Measurements from ENCODE around the gene SH2B2. TPM values are rescaled to one million over a fixed set of nuclear protein-coding genes. Genes with fewer than 3 reads are reported as not detected.

The SH2B2 gene
- total and polyA plus RNA-seq, 2 donors (not counting 1 experiment from before 2014, with no cell fraction given): 0.18 to 2.0 TPM

DNA sequence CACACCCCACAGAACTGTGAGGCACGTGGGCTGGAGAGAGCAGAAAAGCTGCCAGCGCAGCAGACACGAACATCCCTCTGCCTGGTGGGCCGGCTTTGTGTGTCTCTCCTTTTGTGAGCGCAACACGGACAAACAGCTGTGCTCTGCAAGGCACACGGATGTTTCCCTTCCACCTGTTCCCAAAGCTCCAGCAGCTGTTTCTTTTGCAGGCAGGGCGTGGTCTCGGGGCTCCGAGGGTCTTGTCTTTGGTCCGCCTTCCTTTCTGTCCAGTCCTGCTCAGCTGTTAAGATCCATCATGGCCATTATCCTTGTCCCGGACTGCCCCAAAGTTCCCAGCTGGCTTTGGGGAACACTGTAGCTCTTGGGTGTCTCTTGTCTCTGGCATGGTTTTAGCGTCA, 32.7 kb upstream of the SH2B2 start:
- Histone ChIP-seq H3K9me3 (ENCODE audit: control insufficient read depth, insufficient read depth, low read depth, low read length) (no peaks in the 10 kb centered on the region), H3K4me3 (replicated peaks in 1 of 4; ENCODE audit: control extremely low read depth in 1 of 4, insufficient read depth in 1 of 4, low read depth in 3 of 4, low read length in 4 of 4) (no peak overlapping the region), H3K36me3 (ENCODE audit: control insufficient read depth, insufficient read depth, low read length) (no peaks in the 10 kb centered on the region), H3K9ac (ENCODE audit: insufficient read depth, low read length) (no peak overlapping the region), H3K27ac (ENCODE audit: insufficient read depth, low read length) (no peak overlapping the region), H3K79me2 (ENCODE audit: control insufficient read depth, insufficient read depth, low read length) (no peaks in the 10 kb centered on the region), H3K4me1 (ENCODE audit: control insufficient read depth, extremely low read depth, insufficient read depth, low read length) (no peaks in the 10 kb centered on the region), H3K27me3 (ENCODE audit: control insufficient read depth, insufficient read depth, low read length) (no peaks in the 10 kb centered on the region), H4K20me1 (ENCODE audit: control insufficient read depth, extremely low read depth, insufficient read depth, low read length) (no peaks in the 10 kb centered on the region), H3K4me2 (ENCODE audit: extremely low read depth, insufficient read depth, low read length) (no peak overlapping the region), H2AFZ (ENCODE audit: low read length) (no peak overlapping the region)
- DNase-seq (ENCODE audit: low read depth in 2 of 2): no peak
- TF ChIP-seq, protein P1, sequence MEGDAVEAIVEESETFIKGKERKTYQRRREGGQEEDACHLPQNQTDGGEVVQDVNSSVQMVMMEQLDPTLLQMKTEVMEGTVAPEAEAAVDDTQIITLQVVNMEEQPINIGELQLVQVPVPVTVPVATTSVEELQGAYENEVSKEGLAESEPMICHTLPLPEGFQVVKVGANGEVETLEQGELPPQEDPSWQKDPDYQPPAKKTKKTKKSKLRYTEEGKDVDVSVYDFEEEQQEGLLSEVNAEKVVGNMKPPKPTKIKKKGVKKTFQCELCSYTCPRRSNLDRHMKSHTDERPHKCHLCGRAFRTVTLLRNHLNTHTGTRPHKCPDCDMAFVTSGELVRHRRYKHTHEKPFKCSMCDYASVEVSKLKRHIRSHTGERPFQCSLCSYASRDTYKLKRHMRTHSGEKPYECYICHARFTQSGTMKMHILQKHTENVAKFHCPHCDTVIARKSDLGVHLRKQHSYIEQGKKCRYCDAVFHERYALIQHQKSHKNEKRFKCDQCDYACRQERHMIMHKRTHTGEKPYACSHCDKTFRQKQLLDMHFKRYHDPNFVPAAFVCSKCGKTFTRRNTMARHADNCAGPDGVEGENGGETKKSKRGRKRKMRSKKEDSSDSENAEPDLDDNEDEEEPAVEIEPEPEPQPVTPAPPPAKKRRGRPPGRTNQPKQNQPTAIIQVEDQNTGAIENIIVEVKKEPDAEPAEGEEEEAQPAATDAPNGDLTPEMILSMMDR (conservative IDR thresholded peaks at IDR 0.05 in 1 of 2, IDR thresholded peaks at IDR 0.05 in 1 of 2; ENCODE audit: low read depth in 1 of 2, low read length in 2 of 2): no peak
- no peak for TF ChIP-seq EZH2 (IDR thresholded peaks at IDR 0.05; ENCODE audit: low read length, missing control alignments)

- Histone ChIP-seq H3K4me2 (ENCODE audit: extremely low read depth, insufficient read depth, low read length) (no peak overlapping the region), H3K9me3 (ENCODE audit: control insufficient read depth, insufficient read depth, low read depth, low read length) (no peaks in the 10 kb centered on the region), H3K36me3 (ENCODE audit: control insufficient read depth, insufficient read depth, low read length) (no peaks in the 10 kb centered on the region), H4K20me1 (ENCODE audit: control insufficient read depth, extremely low read depth, insufficient read depth, low read length) (no peaks in the 10 kb centered on the region), H3K4me1 (ENCODE audit: control insufficient read depth, extremely low read depth, insufficient read depth, low read length) (no peaks in the 10 kb centered on the region), H2AFZ (ENCODE audit: low read length) (no peak overlapping the region), H3K9ac (ENCODE audit: insufficient read depth, low read length) (no peak overlapping the region), H3K27me3 (ENCODE audit: control insufficient read depth, insufficient read depth, low read length) (no peaks in the 10 kb centered on the region), H3K4me3 (replicated peaks in 1 of 4; ENCODE audit: control extremely low read depth in 1 of 4, insufficient read depth in 1 of 4, low read depth in 3 of 4, low read length in 4 of 4) (no peak overlapping the region), H3K27ac (ENCODE audit: insufficient read depth, low read length) (no peak overlapping the region), H3K79me2 (ENCODE audit: control insufficient read depth, insufficient read depth, low read length) (no peaks in the 10 kb centered on the region)
- no peak for DNase-seq (ENCODE audit: low read depth in 2 of 2)
- TF ChIP-seq, protein P1 (conservative IDR thresholded peaks at IDR 0.05 in 1 of 2, IDR thresholded peaks at IDR 0.05 in 1 of 2; ENCODE audit: low read depth in 1 of 2, low read length in 2 of 2): no peak
- TF ChIP-seq EZH2 (IDR thresholded peaks at IDR 0.05; ENCODE audit: low read length, missing control alignments): no peak
Measured at GRCh38 chr7:102254521-102254920, 32.1 kb upstream of the SH2B2 start.

- H3K36me3 ChIP-seq (ENCODE audit: control insufficient read depth, insufficient read depth, low read length): no peaks in the 10 kb centered on the region
- DNase-seq (ENCODE audit: low read depth in 2 of 2): no peak
- TF ChIP-seq EZH2 (IDR thresholded peaks at IDR 0.05; ENCODE audit: low read length, missing control alignments): no peak
- TF ChIP-seq, protein P1 (conservative IDR thresholded peaks at IDR 0.05 in 1 of 2, IDR thresholded peaks at IDR 0.05 in 1 of 2; ENCODE audit: low read depth in 1 of 2, low read length in 2 of 2): no peak
Measured at GRCh38 chr7:102255501-102255900, 31.2 kb upstream of the SH2B2 start.

More at GRCh38 chr7:102255501-102255900, 31.2 kb upstream of the SH2B2 start:
- Histone ChIP-seq H4K20me1 (ENCODE audit: control insufficient read depth, extremely low read depth, insufficient read depth, low read length) (no peaks in the 10 kb centered on the region), H3K9ac (ENCODE audit: insufficient read depth, low read length) (no peak overlapping the region), H3K4me2 (ENCODE audit: extremely low read depth, insufficient read depth, low read length) (no peak overlapping the region), H3K4me1 (ENCODE audit: control insufficient read depth, extremely low read depth, insufficient read depth, low read length) (no peaks in the 10 kb centered on the region), H3K4me3 (replicated peaks in 1 of 4; ENCODE audit: control extremely low read depth in 1 of 4, insufficient read depth in 1 of 4, low read depth in 3 of 4, low read length in 4 of 4) (no peak overlapping the region), H3K27ac (ENCODE audit: insufficient read depth, low read length) (no peak overlapping the region), H3K79me2 (ENCODE audit: control insufficient read depth, insufficient read depth, low read length) (no peaks in the 10 kb centered on the region), H3K9me3 (ENCODE audit: control insufficient read depth, insufficient read depth, low read depth, low read length) (no peaks in the 10 kb centered on the region), H3K27me3 (ENCODE audit: control insufficient read depth, insufficient read depth, low read length) (no peaks in the 10 kb centered on the region), H2AFZ (ENCODE audit: low read length) (no peak overlapping the region)

Data from fibroblast of lung (primary cell).